H1 (cell line): ENCODE results near the gene NPR2. TPM values are rescaled to one million over a fixed set of nuclear protein-coding genes. Genes with fewer than 3 reads are reported as not detected.
A peak's percentile ranks its signal among the peaks of the same experiment; 100 is the strongest.

Experiments used
- ASH2L ChIP-seq: fragments of 200-600, 300-600 bp; sonication (generic); IDR thresholded peaks from one replicate; pipeline ENCODE4 v1.7.1; 2017; ENCODE audit warnings: low read length
- BCL11A ChIP-seq, 2 experiments: IDR thresholded peaks; one replicate each; pipeline ENCODE4 v1.6.1; 2011; ENCODE audit warnings: low read depth in 2 of 2, low read length in 2 of 2, mild to moderate bottlenecking in 2 of 2
- BRCA1 ChIP-seq: IDR thresholded peaks from 2 replicates; pipeline ENCODE4 v1.6.1; 2012; ENCODE audit warnings: low read depth, low read length, improper control_type of control experiment
- CBX5 ChIP-seq: fragments of 300-800, 300-1000 bp; sonication (generic); IDR thresholded peaks from 2 replicates; pipeline ENCODE4 v1.7.1; 2016; ENCODE audit warnings: antibody characterized with exemption, low read length, low read depth
- CBX8 ChIP-seq: fragments of 300-800, 300-1000 bp; sonication (generic); IDR thresholded peaks from 2 replicates; pipeline ENCODE4 v1.7.1; 2016; ENCODE audit warnings: low read depth, low read length, borderline replicate concordance
- CREB1 ChIP-seq: IDR thresholded peaks from 2 replicates; pipeline ENCODE4 v1.6.1; 2012; ENCODE audit warnings: inconsistent platforms
- EZH2 ChIP-seq: fragments of 200-600 bp; sonication (generic); IDR thresholded peaks from 2 replicates; pipeline ENCODE4 v1.7.1; 2012; ENCODE audit warnings: low read depth, mild to moderate bottlenecking, moderate library complexity, low read length, inconsistent platforms; ENCODE audit not compliant: severe bottlenecking
- GTF2F1 ChIP-seq: IDR thresholded peaks from 2 replicates; pipeline ENCODE4 v1.6.1; 2012; ENCODE audit warnings: low read depth, low read length, improper control_type of control experiment, borderline replicate concordance
- HDAC2 ChIP-seq, 2 experiments: fragments of 300-600 bp in 1 of 2; sonication (generic) in 1 of 2; IDR thresholded peaks; 2 replicates each; pipeline ENCODE4 v1.6.1; 2011 to 2012; ENCODE audit warnings: low read depth in 2 of 2, low read length in 2 of 2, mild to moderate bottlenecking in 2 of 2, moderate library complexity in 2 of 2, borderline replicate concordance in 1 of 2, inconsistent platforms in 1 of 2
- MAX ChIP-seq: IDR thresholded peaks from 2 replicates; pipeline ENCODE4 v1.6.1; 2012; ENCODE audit warnings: inconsistent platforms
- PHF8 ChIP-seq: fragments of 200-600 bp; sonication (generic); conservative IDR thresholded peaks from 2 replicates; pipeline ENCODE4 v1.7.1; 2012; ENCODE audit warnings: low read depth, mild to moderate bottlenecking, inconsistent platforms, low read length, moderate library complexity
- RAD21 ChIP-seq, 2 experiments: IDR thresholded peaks in 1 of 2; conservative IDR thresholded peaks in 1 of 2; 2 replicates each; pipeline ENCODE4 v1.6.1; 2011; ENCODE audit warnings: low read depth in 2 of 2, low read length in 2 of 2, improper control_type of control experiment in 1 of 2, inconsistent platforms in 1 of 2, mild to moderate bottlenecking in 1 of 2, moderate library complexity in 1 of 2
- SP4 ChIP-seq: IDR thresholded peaks from 2 replicates; pipeline ENCODE4 v1.6.1; 2012; ENCODE audit warnings: low read length, inconsistent platforms
- TBP ChIP-seq: IDR thresholded peaks from 2 replicates; pipeline ENCODE4 v1.6.1; 2011; ENCODE audit warnings: low read depth, low read length, improper control_type of control experiment
- YY1 ChIP-seq: IDR thresholded peaks from 2 replicates; pipeline ENCODE4 v1.6.1; 2011; ENCODE audit warnings: low read depth, mild to moderate bottlenecking, low read length
- polyA plus RNA-seq, 7 experiments: library from polyadenylated mRNA; depleted of rRNA in 3 of 7; stranded (reverse) in 5 of 7; unstranded in 2 of 7; fragments of >200 nt in 5 of 7; fragments of 200-250 nt in 2 of 7; gene quantifications; 1 replicate in 5 of 7; 2 replicates in 1 of 7; 4 replicates in 1 of 7; pipeline versions ENCODE4 v1.2.1 to v1.2.3, GENCODE V29; 2011 to 2013; ENCODE audit warnings: missing spikeins in 2 of 7, mixed read lengths in 2 of 7
- total RNA-seq: library from RNA; stranded (reverse); fragmentation: NEBNext Ultra II Directional; extraction: Animal tissue kit (Norgen Biotek cat#: 25700); gene quantifications from 2 replicates; pipeline ENCODE4 v1.2.1, GENCODE V29; 2021
- TF ChIP-seq, protein P1 (sequence below): IDR thresholded peaks from 2 replicates; pipeline ENCODE4 v1.6.1; 2011; ENCODE audit warnings: low read length, improper control_type of control experiment
- TF ChIP-seq, protein P2 (sequence below): IDR thresholded peaks from 2 replicates; pipeline ENCODE4 v1.6.1; 2012; ENCODE audit warnings: inconsistent platforms

NPR2 gene
- total and polyA plus RNA-seq, 2 of the 8 experiments (the other 6 are each of a cell fraction or from before 2014, with no cell fraction given): 11.0 to 17.0 TPM

- TF ChIP-seq TBP (0 out of 2 replicates have a peak, but pooled peaks have one; percentile 22), YY1 (peak; percentile 33; the same call in 1 of the 2 replicates), RAD21 (IDR thresholded peaks at IDR 0.05 in 1 of 2, conservative IDR thresholded peaks at IDR 0.05 in 1 of 2; ENCODE audit: low read depth in 2 of 2, low read length in 2 of 2) (peak; percentile 94), HDAC2 (IDR thresholded peaks at IDR 0.05; ENCODE audit: borderline replicate concordance in 1 of 2, low read depth in 2 of 2, low read length in 2 of 2) (0 out of 4 replicates have a peak, but pooled peaks of 1 of the 2 experiments have one; percentile 19), BCL11A (IDR thresholded peaks at IDR 0.05; ENCODE audit: low read depth in 2 of 2, low read length in 2 of 2) (no peak), GTF2F1 (no peak), PHF8 (0 out of 2 replicates have a peak, but pooled peaks have one; percentile 34), BRCA1 (peak; percentile 27; the same call in 1 of the 2 replicates), SP4 (no peak), CREB1 (no peak), ASH2L (peak; percentile 18), CBX5 (no peak), CBX8 (no peak), MAX (peak; percentile 58), EZH2 (peak; percentile 32)
- TF ChIP-seq, protein P1, sequence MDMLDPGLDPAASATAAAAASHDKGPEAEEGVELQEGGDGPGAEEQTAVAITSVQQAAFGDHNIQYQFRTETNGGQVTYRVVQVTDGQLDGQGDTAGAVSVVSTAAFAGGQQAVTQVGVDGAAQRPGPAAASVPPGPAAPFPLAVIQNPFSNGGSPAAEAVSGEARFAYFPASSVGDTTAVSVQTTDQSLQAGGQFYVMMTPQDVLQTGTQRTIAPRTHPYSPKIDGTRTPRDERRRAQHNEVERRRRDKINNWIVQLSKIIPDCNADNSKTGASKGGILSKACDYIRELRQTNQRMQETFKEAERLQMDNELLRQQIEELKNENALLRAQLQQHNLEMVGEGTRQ: no peak
- TF ChIP-seq, protein P2, sequence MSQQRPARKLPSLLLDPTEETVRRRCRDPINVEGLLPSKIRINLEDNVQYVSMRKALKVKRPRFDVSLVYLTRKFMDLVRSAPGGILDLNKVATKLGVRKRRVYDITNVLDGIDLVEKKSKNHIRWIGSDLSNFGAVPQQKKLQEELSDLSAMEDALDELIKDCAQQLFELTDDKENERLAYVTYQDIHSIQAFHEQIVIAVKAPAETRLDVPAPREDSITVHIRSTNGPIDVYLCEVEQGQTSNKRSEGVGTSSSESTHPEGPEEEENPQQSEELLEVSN: peak; percentile 34; the same call in 1 of the 2 replicates
Observed at GRCh38 chr9:35790385-35791296, 750 bp upstream of the NPR2 start (continued).
